Peyer's patch (tissue), 4 donors: ENCODE measurements around the gene FADS6. TPM values are rescaled to one million over a fixed set of nuclear protein-coding genes. Genes with fewer than 3 reads are reported as not detected.

Experiments used
- DNase-seq, 3 donors: peaks; one replicate each; pipeline ENCODE4 v3.0.0-alpha.2; 2017 to 2019
- H3K27ac ChIP-seq, 4 donors: fragments of 200-600 bp; sonication (generic); one replicate each; pipeline ENCODE4 v1.5.1; 2016 to 2019
- H3K27me3 ChIP-seq, 2 donors: fragments of 200-600 bp; sonication (generic); one replicate each; pipeline ENCODE4 v1.5.1; 2019
- H3K36me3 ChIP-seq, 3 donors: fragments of 200-600 bp; sonication (generic); one replicate each; pipeline ENCODE4 v1.5.1; 2016 to 2019
- H3K4me1 ChIP-seq, 4 donors: fragments of 200-600 bp; sonication (generic); one replicate each; pipeline ENCODE4 v1.5.1; 2016 to 2019
- H3K4me3 ChIP-seq, 4 donors: fragments of 200-600 bp; sonication (generic); 1 replicate in 3 of 4; 2 replicates in 1 of 4; pipeline ENCODE4 v1.5.1; 2016 to 2019; ENCODE audit warnings: mild to moderate bottlenecking in 1 of 4
- H3K9me3 ChIP-seq, 4 donors: fragments of 200-600 bp; sonication (generic); one replicate each; pipeline ENCODE4 v1.5.1; 2016 to 2019; ENCODE audit warnings: mild to moderate bottlenecking in 1 of 4
- CTCF ChIP-seq, 6 experiments: fragments of 450-650 bp in 4 of 6; fragments of 200-600 bp in 2 of 6; sonication (generic) in 1 of 6; IDR thresholded peaks; one replicate each; pipeline ENCODE4 v1.5.1; 2017 to 2019; ENCODE audit warnings: antibody characterized with exemption in 6 of 6, mild to moderate bottlenecking in 3 of 6, moderate library complexity in 1 of 6
- POLR2A ChIP-seq, 2 donors: fragments of 450-650 bp; IDR thresholded peaks; one replicate each; pipeline ENCODE4 v1.5.1; 2017; ENCODE audit warnings: antibody characterized with exemption in 2 of 2, mild to moderate bottlenecking in 2 of 2, moderate library complexity in 2 of 2
- total RNA-seq, 4 donors: library from RNA; depleted of rRNA; stranded (reverse); fragments of >200 nt; gene quantifications; one replicate each; pipeline ENCODE4 v1.1.0, GENCODE V29; 2016

Gene FADS6
- total RNA-seq, 4 donors from 2014 or later, result 79.9 to 161 (median 82.1) TPM; not detected in 1

- H3K27ac ChIP-seq, result no peak overlapping the region
- H3K36me3 ChIP-seq, result no peaks in the 10 kb centered on the region
- TF ChIP-seq POLR2A (IDR thresholded peaks at IDR 0.05) (no peak), CTCF (IDR thresholded peaks at IDR 0.05) (no peak)
- DNase-seq, result no peak
- H3K4me3 ChIP-seq, result no peak overlapping the region
- no peaks in the 10 kb centered on the region for H3K9me3 ChIP-seq
- H3K27me3 ChIP-seq, result no peaks in the 10 kb centered on the region
- no peaks in the 10 kb centered on the region for H3K4me1 ChIP-seq
Observed at GRCh38 chr17:74901353-74902135, 8.1 kb upstream of the FADS6 start.

GRCh38 chr17:74900208-74900607 is 6.8 kb upstream of the FADS6 start:
- no peaks in the 10 kb centered on the region for H3K4me1 ChIP-seq
- no peak for TF ChIP-seq CTCF (IDR thresholded peaks at IDR 0.05)
- TF ChIP-seq POLR2A (IDR thresholded peaks at IDR 0.05), result no peak
- H3K27me3 ChIP-seq, result no peaks in the 10 kb centered on the region
- H3K36me3 ChIP-seq, result no peaks in the 10 kb centered on the region
- H3K9me3 ChIP-seq, result no peaks in the 10 kb centered on the region
- H3K27ac ChIP-seq, result no peak overlapping the region
- no peak for DNase-seq
- H3K4me3 ChIP-seq, result no peak overlapping the region

- DNase-seq, result no peak
- Histone ChIP-seq H3K9me3 (no peaks in the 10 kb centered on the region), H3K4me3 (no peak overlapping the region), H3K27me3 (peaks cover 0 to 9% of the 10 kb centered on the region in 2 donors), H3K4me1 (peaks cover 0 to 5% (median 2%) of the 10 kb centered on the region in 4 donors), H3K27ac (no peak overlapping the region), H3K36me3 (no peaks in the 10 kb centered on the region)
- TF ChIP-seq CTCF (IDR thresholded peaks at IDR 0.05), result no peak
- TF ChIP-seq POLR2A (IDR thresholded peaks at IDR 0.05), result no peak
Observed at GRCh38 chr17:74898376-74898946, 5.0 kb upstream of the FADS6 start.

- no peak for TF ChIP-seq POLR2A (IDR thresholded peaks at IDR 0.05)
- no peak for TF ChIP-seq CTCF (IDR thresholded peaks at IDR 0.05)
- no peaks in the 10 kb centered on the region for H3K9me3 ChIP-seq
- H3K36me3 ChIP-seq, result no peaks in the 10 kb centered on the region
- no peak for DNase-seq
- H3K27ac ChIP-seq, result peak overlapping the region in 2 of 4 donors; percentile 23 to 71
- H3K4me3 ChIP-seq, result peak overlapping the region in 3 of 4 donors; percentile 24 to 64 (median 51)
- peaks cover 0 to 13% (median 5%) of the 10 kb centered on the region in 4 donors for H3K4me1 ChIP-seq
- H3K27me3 ChIP-seq, result peaks cover 0 to 15% of the 10 kb centered on the region in 2 donors
Observed at GRCh38 chr17:74893936-74894671, 671 bp upstream of the FADS6 start.

GRCh38 chr17:74892013-74892841 is 1.2 kb downstream of the FADS6 start:
- Histone ChIP-seq H3K4me1 (peaks cover 0 to 13% (median 5%) of the 10 kb centered on the region in 4 donors), H3K4me3 (peak overlapping the region in 3 of 4 donors; percentile 24 to 64 (median 51)), H3K27ac (peak overlapping the region in 3 of 4 donors; percentile 19 to 35 (median 27)), H3K36me3 (no peaks in the 10 kb centered on the region), H3K9me3 (no peaks in the 10 kb centered on the region), H3K27me3 (peaks cover 0 to 15% of the 10 kb centered on the region in 2 donors)
- DNase-seq, result no peak
- TF ChIP-seq POLR2A (IDR thresholded peaks at IDR 0.05), result no peak
- TF ChIP-seq CTCF (IDR thresholded peaks at IDR 0.05), result no peak
